Erythroblast (primary cell): ENCODE measurements around the gene CLEC18B.
"Not testable (repeated sequence)": the region's sequence is repeated elsewhere in the genome, so short reads cannot be mapped to it uniquely, and the experiment has no call there.

Experiments used
- DNase-seq, 2 experiments: peaks; one replicate each; lab custom pipeline; 2025; lab: John Stamatoyannopoulos, UW
- GATA1 ChIP-seq: IDR thresholded peaks from 2 replicates; pipeline ENCODE4 v1.6.1; 2011; ENCODE audit warnings: low read depth, mild to moderate bottlenecking, control low read depth, low read length, moderate library complexity
- POLR2A ChIP-seq: IDR thresholded peaks from 2 replicates; pipeline ENCODE4 v1.6.1; 2011; ENCODE audit warnings: mild to moderate bottlenecking, low read length

The CLEC18B gene

GRCh38 chr16:74420612-74421481 is at the start of gene CLEC18B:
CLEC18B (minus strand) TSS chr16:74421478; CDS start chr16:74421270, 208 bp downstream.
- DNase-seq = not testable (repeated sequence)

- no peak for DNase-seq
- TF ChIP-seq POLR2A (no peak), GATA1 (no peak)
Measured at GRCh38 chr16:74469946-74470478, 48.7 kb upstream of the CLEC18B start.

GRCh38 chr16:74468807-74469525 is 47.7 kb upstream of the CLEC18B start:
- TF ChIP-seq GATA1 (no peak), POLR2A (no peak)
- DNase-seq = no peak

- no peak for DNase-seq
- no peak for TF ChIP-seq GATA1
- no peak for TF ChIP-seq POLR2A
Measured at GRCh38 chr16:74466872-74467271, 45.6 kb upstream of the CLEC18B start.

- TF ChIP-seq POLR2A = no peak
- TF ChIP-seq GATA1 = no peak
- no peak for DNase-seq
Measured at GRCh38 chr16:74465851-74466685, 44.8 kb upstream of the CLEC18B start.

DNA sequence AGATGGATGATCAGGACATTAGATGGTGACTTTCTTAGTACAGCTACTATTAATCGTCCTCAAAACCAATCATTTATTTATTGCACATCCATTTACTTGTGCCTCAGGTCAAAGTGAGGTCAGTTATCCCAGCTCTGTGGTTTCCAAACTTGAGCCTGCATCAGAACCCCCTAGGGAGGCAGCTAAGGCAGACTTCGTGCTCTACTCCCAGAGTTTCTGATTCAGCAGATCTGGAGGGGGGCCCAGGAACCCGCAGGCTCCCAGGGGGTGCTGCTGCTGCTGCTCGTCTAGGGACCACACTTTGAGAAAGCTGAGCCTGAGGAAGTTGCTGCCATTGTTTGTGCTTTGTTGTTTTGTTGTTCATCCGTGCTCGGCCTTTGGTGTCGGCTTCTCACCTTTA is 44.0 kb upstream of the CLEC18B start:
- no peak for DNase-seq
- TF ChIP-seq GATA1 (no peak), POLR2A (no peak)

- no peak for TF ChIP-seq POLR2A
- no peak for TF ChIP-seq GATA1
- DNase-seq = no peak
Measured at GRCh38 chr16:74463888-74464287, 42.6 kb upstream of the CLEC18B start.

GRCh38 chr16:74462361-74462760 is 41.1 kb upstream of the CLEC18B start:
- no peak for DNase-seq
- TF ChIP-seq POLR2A = no peak
- no peak for TF ChIP-seq GATA1

DNA sequence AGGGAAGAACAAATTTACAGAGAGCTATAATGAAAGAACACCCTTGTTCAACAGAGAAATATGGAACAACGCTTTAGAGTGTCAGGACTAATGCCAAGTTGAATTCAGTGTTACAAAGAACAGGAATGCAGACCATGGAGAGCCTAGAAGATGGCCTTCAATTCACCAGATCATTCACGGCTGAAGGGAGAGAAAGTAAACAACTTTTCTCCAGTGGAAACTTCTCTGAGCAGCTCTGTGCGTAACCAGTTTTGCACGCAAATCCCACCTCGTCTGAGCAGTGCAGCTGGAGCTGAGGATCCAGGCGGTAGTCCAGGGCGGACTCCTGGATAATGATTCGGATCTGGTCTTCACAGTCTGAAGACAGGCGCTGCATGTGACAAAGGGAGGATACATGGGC is 40.5 kb upstream of the CLEC18B start:
- no peak for TF ChIP-seq GATA1
- no peak for TF ChIP-seq POLR2A
- DNase-seq = no peak

- TF ChIP-seq GATA1 (no peak), POLR2A (no peak)
- no peak for DNase-seq
Measured at GRCh38 chr16:74460542-74460941, 39.3 kb upstream of the CLEC18B start.

DNA sequence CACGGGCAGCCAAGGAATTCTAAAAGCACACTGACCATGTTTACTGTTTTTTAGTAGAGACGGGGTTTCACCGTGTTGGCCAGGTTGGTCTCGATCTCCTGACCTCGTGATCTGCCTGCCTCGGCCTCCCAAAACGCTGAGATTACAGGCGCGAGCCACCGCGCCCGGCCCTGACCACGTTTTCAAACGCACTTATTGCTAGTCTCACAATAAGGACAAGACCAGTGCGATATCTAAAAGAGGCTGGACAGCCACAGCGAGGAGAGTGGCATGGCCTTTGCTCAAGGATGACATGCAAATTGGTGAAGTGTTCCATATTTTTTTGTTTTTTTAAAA is 35.0 kb upstream of the CLEC18B start:
- TF ChIP-seq GATA1 = no peak
- no peak for TF ChIP-seq POLR2A
- no peak for DNase-seq

DNA sequence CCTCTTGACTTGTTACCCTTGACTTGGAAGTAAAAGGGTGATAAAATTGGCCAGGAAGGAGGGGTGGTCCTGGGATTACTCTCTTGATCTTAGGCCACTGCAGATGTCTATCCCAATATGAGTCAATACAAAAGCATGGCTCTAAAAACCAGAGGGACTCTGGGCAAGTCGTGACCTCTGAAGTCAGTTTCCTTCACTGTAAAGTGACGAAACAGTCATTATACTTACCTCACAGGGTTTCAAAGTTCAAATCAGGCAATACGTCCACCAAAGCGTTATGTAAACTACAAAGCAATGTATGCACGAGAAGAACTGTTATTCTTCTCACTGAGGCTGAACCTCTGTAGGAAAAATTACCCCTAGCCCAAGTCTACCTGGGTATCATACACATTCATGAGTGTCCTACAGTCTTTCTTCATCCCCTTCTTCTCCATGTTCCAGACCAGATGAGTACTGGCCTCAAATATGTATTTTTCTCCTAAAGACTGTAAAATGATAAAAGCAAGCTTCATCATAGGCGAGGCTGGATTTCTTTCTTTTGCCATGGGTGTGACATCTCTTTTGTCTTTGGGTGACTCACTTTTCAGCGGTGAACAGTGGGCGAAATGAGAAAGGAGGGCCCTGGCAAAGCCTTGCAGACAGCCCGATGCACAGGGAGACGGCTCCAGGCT is 34.5 kb upstream of the CLEC18B start:
- no peak for DNase-seq
- no peak for TF ChIP-seq POLR2A
- no peak for TF ChIP-seq GATA1

- no peak for DNase-seq
- TF ChIP-seq POLR2A (no peak), GATA1 (no peak)
Measured at GRCh38 chr16:74455213-74455612, 33.9 kb upstream of the CLEC18B start.
